ENCODE results near the gene IDH3A. TPM values are rescaled to one million over a fixed set of nuclear protein-coding genes. Genes with fewer than 3 reads are reported as not detected.

The IDH3A gene
- total RNA-seq, 4 donors from 2014 or later, result 149 to 369 (median 166) TPM

DNA sequence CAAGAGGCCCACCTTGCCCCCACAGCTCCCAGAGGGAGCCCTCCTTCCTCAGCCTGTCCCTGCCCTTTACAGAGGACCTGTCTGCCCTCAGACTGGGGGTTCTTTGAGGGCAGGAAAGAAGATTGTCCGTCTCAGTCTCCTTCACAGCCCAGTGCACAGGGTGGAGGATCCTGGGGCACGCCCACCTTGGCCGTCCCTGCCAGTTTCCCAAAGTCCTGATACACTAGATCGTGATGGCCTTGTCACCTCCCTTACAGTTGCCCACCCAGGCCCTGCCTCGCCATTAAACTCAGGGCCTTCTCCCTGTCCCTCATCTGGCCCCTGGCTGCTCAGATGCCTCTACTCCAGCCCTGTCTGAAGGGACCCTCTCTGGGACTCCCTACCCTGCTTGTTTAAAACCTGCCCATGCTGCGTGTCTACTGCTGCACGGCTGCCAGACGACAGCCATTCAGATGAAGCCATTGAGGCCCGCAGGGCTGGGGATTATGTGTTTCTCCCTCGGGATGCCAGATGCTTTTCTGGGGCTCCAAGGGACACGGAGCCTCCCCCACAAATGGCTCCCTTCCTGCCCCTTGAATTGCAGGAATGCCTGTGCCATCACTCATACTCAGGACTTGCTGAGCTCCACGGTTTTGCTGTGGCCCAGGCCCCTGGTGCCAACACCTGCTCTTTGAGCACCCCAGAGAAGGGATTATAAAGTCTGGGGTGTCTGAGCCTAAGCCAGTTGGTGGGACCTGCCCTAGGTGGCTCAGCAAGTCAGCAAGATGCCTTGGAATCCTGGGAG, 57.4 kb downstream of the IDH3A start:
- H3K4me1 ChIP-seq, result peaks cover 19 to 28% (median 20%) of the 10 kb centered on the region in 4 donors
- no peak for DNase-seq
- no peaks in the 10 kb centered on the region for H3K36me3 ChIP-seq
- no peak overlapping the region for H3K27ac ChIP-seq
- 68 to 80% methylated on average over 1 to 12 of the region's 12 CpGs for WGBS, 2 donors (ENCODE audit: low coverage in 1 of 2)
- H3K27me3 ChIP-seq, result no peaks in the 10 kb centered on the region
- TF ChIP-seq POLR2AphosphoS5 (IDR thresholded peaks at IDR 0.05), result no peak
- TF ChIP-seq CTCF (IDR thresholded peaks at IDR 0.05), result no peak
- TF ChIP-seq EP300 (IDR thresholded peaks at IDR 0.05; ENCODE audit: low read depth), result no peak
- no peak for TF ChIP-seq POLR2A (IDR thresholded peaks at IDR 0.05)
- no peaks in the 10 kb centered on the region for H3K9me3 ChIP-seq
- H3K4me3 ChIP-seq, result no peak overlapping the region
- intact Hi-C loops (cut with DNase I; ENCODE audit: low total_unique reads) (no loop called here), in situ Hi-C loops (cut with MboI; ENCODE audit: low pct_ligation_motif_present in 1 of 4, low pct_unique_long_range_greater_than_20kb in 1 of 4, low sequenced_read_pairs in 3 of 4) (no loop called here)

DNA sequence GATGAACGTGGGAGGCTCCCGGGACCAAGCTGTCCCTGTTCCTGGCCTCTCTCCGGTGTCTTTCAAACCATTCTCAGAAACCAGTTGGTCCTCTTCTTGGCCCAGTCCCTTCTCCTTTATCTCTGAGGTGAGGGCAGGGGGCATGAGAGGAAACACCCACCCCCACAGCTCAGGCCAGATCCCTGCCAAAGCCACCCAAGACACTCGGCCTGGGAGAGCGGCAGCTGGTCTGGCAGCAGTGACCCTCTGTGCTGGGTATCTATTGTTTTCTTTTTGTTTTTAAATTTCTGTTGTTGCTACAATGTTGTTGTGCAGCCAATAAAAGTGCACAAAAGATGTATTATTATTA, 57.9 kb downstream of the IDH3A start:
- Histone ChIP-seq H3K4me1 (peaks cover 21 to 33% (median 24%) of the 10 kb centered on the region in 4 donors), H3K27ac (no peak overlapping the region), H3K9me3 (no peaks in the 10 kb centered on the region), H3K4me3 (no peak overlapping the region), H3K36me3 (no peaks in the 10 kb centered on the region), H3K27me3 (no peaks in the 10 kb centered on the region)
- TF ChIP-seq POLR2AphosphoS5 (IDR thresholded peaks at IDR 0.05), result no peak
- no peak for TF ChIP-seq CTCF (IDR thresholded peaks at IDR 0.05)
- TF ChIP-seq POLR2A (IDR thresholded peaks at IDR 0.05), result no peak
- TF ChIP-seq EP300 (IDR thresholded peaks at IDR 0.05; ENCODE audit: low read depth), result no peak
- 94% methylated on average over 5 of the region's 5 CpGs; no CpG with 5 or more reads in 1 of the 2 donors for WGBS, 2 donors (ENCODE audit: low coverage in 1 of 2)
- no peak for DNase-seq
- intact Hi-C loops (cut with DNase I; ENCODE audit: low total_unique reads) (no loop called here), in situ Hi-C loops (cut with MboI; ENCODE audit: low pct_ligation_motif_present in 1 of 4, low pct_unique_long_range_greater_than_20kb in 1 of 4, low sequenced_read_pairs in 3 of 4) (no loop called here)

DNA sequence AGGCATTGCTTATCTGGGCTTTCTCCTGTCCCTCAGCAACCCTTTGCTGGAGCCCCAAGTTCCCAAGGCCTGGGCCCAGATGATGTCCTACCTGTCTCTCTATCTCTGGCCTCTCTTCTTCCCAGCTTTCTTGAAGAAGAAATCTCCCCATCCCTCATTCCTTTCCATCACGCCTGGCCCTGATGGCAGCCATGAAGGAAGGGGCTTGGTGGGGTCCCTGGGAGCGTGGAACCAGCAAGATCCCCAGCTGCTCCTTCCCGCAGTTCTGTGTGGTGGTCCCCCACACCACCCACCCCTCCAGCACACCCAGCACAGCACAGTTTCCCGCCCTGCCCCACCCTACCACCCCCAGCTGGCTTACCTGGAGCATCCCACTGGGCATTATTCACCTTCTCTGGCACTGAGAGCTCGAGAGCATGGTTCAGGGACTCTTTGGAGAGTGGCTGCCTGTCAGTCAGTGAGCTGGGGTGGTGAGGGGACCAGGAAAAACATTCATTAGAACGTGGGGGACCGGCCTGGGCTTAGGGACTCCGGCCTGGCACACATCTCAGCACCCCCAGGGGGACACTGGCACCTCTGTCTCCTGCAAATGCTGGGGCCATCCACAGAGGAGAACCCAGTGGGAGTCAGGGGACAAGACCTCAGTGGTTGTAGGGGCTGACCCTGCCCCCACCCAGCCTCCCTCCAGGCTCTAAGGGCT, 58.6 kb downstream of the IDH3A start:
- in situ Hi-C loops (cut with MboI; ENCODE audit: low pct_ligation_motif_present in 1 of 4, low pct_unique_long_range_greater_than_20kb in 1 of 4, low sequenced_read_pairs in 3 of 4) (no loop called here), intact Hi-C loops (cut with DNase I; ENCODE audit: low total_unique reads) (no loop called here)
- Histone ChIP-seq H3K27ac (no peak overlapping the region), H3K9me3 (no peaks in the 10 kb centered on the region), H3K36me3 (no peaks in the 10 kb centered on the region), H3K27me3 (no peaks in the 10 kb centered on the region), H3K4me1 (peaks cover 28 to 40% (median 31%) of the 10 kb centered on the region in 4 donors), H3K4me3 (no peak overlapping the region)
- 82% methylated on average over 8 of the region's 8 CpGs; no CpG with 5 or more reads in 1 of the 2 donors for WGBS, 2 donors (ENCODE audit: low coverage in 1 of 2)
- TF ChIP-seq EP300 (IDR thresholded peaks at IDR 0.05; ENCODE audit: low read depth) (no peak), POLR2AphosphoS5 (IDR thresholded peaks at IDR 0.05) (no peak), POLR2A (IDR thresholded peaks at IDR 0.05) (no peak), CTCF (IDR thresholded peaks at IDR 0.05) (no peak)
- DNase-seq, result no peak

DNA sequence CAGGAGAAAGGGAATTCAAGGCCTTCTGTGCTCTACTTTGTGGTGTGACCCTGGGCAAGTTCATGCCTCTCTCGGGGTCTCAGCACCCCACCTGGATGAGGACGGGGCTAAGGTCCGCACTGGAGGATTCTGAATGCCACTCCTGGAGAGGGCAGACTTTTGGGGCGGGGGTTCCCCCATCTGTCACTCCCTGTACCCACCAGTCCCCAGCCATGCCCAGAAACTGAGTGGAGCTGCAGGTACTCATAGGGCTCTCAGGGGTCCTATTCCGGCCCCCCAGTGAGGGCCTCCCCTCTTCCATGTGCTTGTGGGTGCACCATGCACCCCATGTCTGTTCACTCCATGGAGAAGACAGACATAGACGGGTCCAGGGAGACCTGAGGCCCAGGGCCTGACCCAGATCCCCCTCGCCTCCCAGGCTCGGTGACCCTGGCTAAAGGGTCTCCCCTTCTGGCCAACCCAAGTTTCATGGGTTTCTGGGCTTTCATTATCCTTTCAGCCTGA, 59.2 kb downstream of the IDH3A start:
- DNase-seq, result no peak
- no peaks in the 10 kb centered on the region for H3K36me3 ChIP-seq
- H3K27me3 ChIP-seq, result no peaks in the 10 kb centered on the region
- no peaks in the 10 kb centered on the region for H3K9me3 ChIP-seq
- no peak overlapping the region for H3K4me3 ChIP-seq
- H3K27ac ChIP-seq, result no peak overlapping the region
- in situ Hi-C loops (cut with MboI; ENCODE audit: low pct_ligation_motif_present in 1 of 4, low pct_unique_long_range_greater_than_20kb in 1 of 4, low sequenced_read_pairs in 3 of 4), result no loop called here
- WGBS, 2 donors (ENCODE audit: low coverage in 1 of 2), result 89% methylated on average over 8 of the region's 8 CpGs; no CpG with 5 or more reads in 1 of the 2 donors
- H3K4me1 ChIP-seq, result peaks cover 30 to 46% (median 37%) of the 10 kb centered on the region in 4 donors
- intact Hi-C loops (cut with DNase I; ENCODE audit: low total_unique reads), result no loop called here
- TF ChIP-seq EP300 (IDR thresholded peaks at IDR 0.05; ENCODE audit: low read depth) (no peak), CTCF (IDR thresholded peaks at IDR 0.05) (no peak), POLR2AphosphoS5 (IDR thresholded peaks at IDR 0.05) (no peak), POLR2A (IDR thresholded peaks at IDR 0.05) (no peak)
